Urinary bladder (tissue), 4 donors: ENCODE results near the gene BPIFB1. TPM values are rescaled to one million over a fixed set of nuclear protein-coding genes. Genes with fewer than 3 reads are reported as not detected.

Experiments used
- DNase-seq: peaks from one replicate; pipeline ENCODE4 v3.0.0-alpha.2; 2015; ENCODE audit errors: extremely low spot score
- H3K27ac ChIP-seq: one replicate; pipeline ENCODE4 v1.5.1; 2013; ENCODE audit warnings: low read depth, mild to moderate bottlenecking, moderate library complexity
- H3K36me3 ChIP-seq: one replicate; pipeline ENCODE4 v1.6.1; 2013; ENCODE audit warnings: mild to moderate bottlenecking, moderate library complexity; ENCODE audit not compliant: insufficient read depth
- H3K4me1 ChIP-seq: one replicate; pipeline ENCODE4 v1.6.1; 2013; ENCODE audit warnings: mild to moderate bottlenecking, moderate library complexity; ENCODE audit not compliant: insufficient read depth
- H3K4me3 ChIP-seq: one replicate; pipeline ENCODE4 v1.5.1; 2013; ENCODE audit warnings: low read depth, low read length
- WGBS: extraction: QIAGEN DNeasy Blood & Tissue Kit; methylation state at CpG from one replicate; pipeline ENCODE4 v1.1.7; 2013; 5-methylcytosine and 5-hydroxymethylcytosine counted together
- polyA plus RNA-seq: library from polyadenylated mRNA; stranded (reverse); fragments of 200-250 nt; gene quantifications from one replicate; pipeline ENCODE4 v1.2.3, GENCODE V29; 2013
- total RNA-seq: library from RNA; depleted of rRNA; stranded (reverse); fragments of >200 nt; gene quantifications from one replicate; pipeline ENCODE4 v1.2.3, GENCODE V29; 2014
- donor health status: healthy with polysubstance abuse.
- donor health status: healthy.

BPIFB1 gene, protein sequence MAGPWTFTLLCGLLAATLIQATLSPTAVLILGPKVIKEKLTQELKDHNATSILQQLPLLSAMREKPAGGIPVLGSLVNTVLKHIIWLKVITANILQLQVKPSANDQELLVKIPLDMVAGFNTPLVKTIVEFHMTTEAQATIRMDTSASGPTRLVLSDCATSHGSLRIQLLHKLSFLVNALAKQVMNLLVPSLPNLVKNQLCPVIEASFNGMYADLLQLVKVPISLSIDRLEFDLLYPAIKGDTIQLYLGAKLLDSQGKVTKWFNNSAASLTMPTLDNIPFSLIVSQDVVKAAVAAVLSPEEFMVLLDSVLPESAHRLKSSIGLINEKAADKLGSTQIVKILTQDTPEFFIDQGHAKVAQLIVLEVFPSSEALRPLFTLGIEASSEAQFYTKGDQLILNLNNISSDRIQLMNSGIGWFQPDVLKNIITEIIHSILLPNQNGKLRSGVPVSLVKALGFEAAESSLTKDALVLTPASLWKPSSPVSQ
- total RNA-seq = not detected
- not detected for polyA plus RNA-seq

DNA sequence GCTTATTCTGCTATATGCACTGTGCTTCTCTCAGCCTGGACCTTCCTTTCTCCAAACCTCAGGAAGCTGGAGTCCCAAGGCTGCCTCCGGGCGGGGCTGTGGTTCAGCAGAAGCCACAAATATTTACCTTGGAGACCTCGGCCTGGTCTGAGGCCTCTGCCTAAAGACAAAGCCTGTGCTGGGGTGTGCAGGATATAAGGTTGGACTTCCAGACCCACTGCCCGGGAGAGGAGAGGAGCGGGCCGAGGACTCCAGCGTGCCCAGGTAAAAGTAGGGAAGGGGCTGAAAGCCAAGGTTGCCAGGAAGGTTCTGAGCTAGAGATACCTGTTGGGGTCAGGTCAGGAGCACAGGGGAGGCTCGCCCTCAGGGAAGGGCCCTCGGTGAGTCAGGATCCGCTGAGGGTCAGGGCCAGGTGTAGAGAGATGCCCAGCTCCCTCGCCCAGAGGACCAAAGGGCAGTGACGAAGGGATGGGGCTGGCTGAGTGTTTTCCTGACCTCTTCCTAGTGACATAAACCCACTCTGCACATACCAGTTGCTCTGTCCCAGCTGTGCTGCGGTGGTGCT is at the start of gene BPIFB1:
TSS of gene BPIFB1 (plus strand) at position 224 of the 565 bp plus-strand sequence. CDS start 2,860 bp downstream, outside the sequence.
- no peak for DNase-seq
- H3K4me3 ChIP-seq = no peak within 1 kb of the TSS
- no peaks in the 10 kb centered on the region for H3K4me1 ChIP-seq
- H3K27ac ChIP-seq = no peak within 1 kb of the TSS
- 83% methylated on average over 13 of the region's 13 CpGs for WGBS
- H3K36me3 ChIP-seq = no peaks in the 10 kb centered on the region

- WGBS = 85% methylated on average over 2 of the region's 2 CpGs
- H3K36me3 ChIP-seq = no peaks in the 10 kb centered on the region
- no peak overlapping the region for H3K4me3 ChIP-seq
- no peak overlapping the region for H3K27ac ChIP-seq
- H3K4me1 ChIP-seq = no peaks in the 10 kb centered on the region
- DNase-seq = no peak
Observed at GRCh38 chr20:33234050-33234449, 49.0 kb upstream of the BPIFB1 start.

- Histone ChIP-seq H3K4me3 (no peak within 1 kb of the TSS), H3K36me3 (no peaks in the 10 kb centered on the region), H3K27ac (no peak within 1 kb of the TSS), H3K4me1 (no peaks in the 10 kb centered on the region)
- 62% methylated on average over 5 of the region's 5 CpGs for WGBS
- no peak for DNase-seq
Observed at GRCh38 chr20:33235696-33236095, 47.3 kb upstream of the BPIFB1 start, which contains the start of gene BPIFA1. Gene BPIFA1 (plus strand): TSS chr20:33235996. CDS start chr20:33237712, 1,716 bp downstream.

- H3K27ac ChIP-seq = no peak overlapping the region
- 73% methylated on average over 1 of the region's 1 CpG for WGBS
- H3K36me3 ChIP-seq = no peaks in the 10 kb centered on the region
- DNase-seq = no peak
- no peaks in the 10 kb centered on the region for H3K4me1 ChIP-seq
- H3K4me3 ChIP-seq = no peak overlapping the region
Observed at GRCh38 chr20:33236351-33236750, 46.7 kb upstream of the BPIFB1 start.

- WGBS = 73% methylated on average over 6 of the region's 6 CpGs
- DNase-seq = no peak
- Histone ChIP-seq H3K4me3 (no peak overlapping the region), H3K36me3 (no peaks in the 10 kb centered on the region), H3K27ac (no peak overlapping the region), H3K4me1 (no peaks in the 10 kb centered on the region)
Observed at GRCh38 chr20:33237989-33238388, 45.0 kb upstream of the BPIFB1 start.

GRCh38 chr20:33239418-33239817 is 43.6 kb upstream of the BPIFB1 start:
- Histone ChIP-seq H3K36me3 (no peaks in the 10 kb centered on the region), H3K27ac (no peak overlapping the region), H3K4me3 (no peak overlapping the region), H3K4me1 (no peaks in the 10 kb centered on the region)
- no peak for DNase-seq
- 52% methylated on average over 1 of the region's 1 CpG for WGBS

- DNase-seq = no peak
- no peaks in the 10 kb centered on the region for H3K36me3 ChIP-seq
- H3K4me3 ChIP-seq = no peak overlapping the region
- 70% methylated on average over 4 of the region's 4 CpGs for WGBS
- H3K4me1 ChIP-seq = no peaks in the 10 kb centered on the region
- H3K27ac ChIP-seq = no peak overlapping the region
Observed at GRCh38 chr20:33239979-33240736, 42.9 kb upstream of the BPIFB1 start.

GRCh38 chr20:33240923-33241322 is 42.1 kb upstream of the BPIFB1 start:
- no peak overlapping the region for H3K4me3 ChIP-seq
- no peak for DNase-seq
- no peaks in the 10 kb centered on the region for H3K4me1 ChIP-seq
- no peaks in the 10 kb centered on the region for H3K36me3 ChIP-seq
- no peak overlapping the region for H3K27ac ChIP-seq
- WGBS = 75% methylated on average over 5 of the region's 5 CpGs

- WGBS = 51% methylated on average over 7 of the region's 7 CpGs
- Histone ChIP-seq H3K36me3 (no peaks in the 10 kb centered on the region), H3K4me1 (no peaks in the 10 kb centered on the region), H3K27ac (no peak overlapping the region), H3K4me3 (no peak overlapping the region)
- DNase-seq = no peak
Observed at GRCh38 chr20:33242319-33243100, 40.5 kb upstream of the BPIFB1 start.

- no peaks in the 10 kb centered on the region for H3K4me1 ChIP-seq
- no peak overlapping the region for H3K4me3 ChIP-seq
- no peaks in the 10 kb centered on the region for H3K36me3 ChIP-seq
- H3K27ac ChIP-seq = no peak overlapping the region
- 72% methylated on average over 3 of the region's 3 CpGs for WGBS
- DNase-seq = no peak
Observed at GRCh38 chr20:33246077-33246476, 36.9 kb upstream of the BPIFB1 start.

- WGBS = 85% methylated on average over 1 of the region's 1 CpG
- H3K4me1 ChIP-seq = no peaks in the 10 kb centered on the region
- no peak for DNase-seq
- H3K27ac ChIP-seq = no peak overlapping the region
- H3K36me3 ChIP-seq = no peaks in the 10 kb centered on the region
- no peak overlapping the region for H3K4me3 ChIP-seq
Observed at GRCh38 chr20:33249456-33249855, 33.6 kb upstream of the BPIFB1 start.

DNA sequence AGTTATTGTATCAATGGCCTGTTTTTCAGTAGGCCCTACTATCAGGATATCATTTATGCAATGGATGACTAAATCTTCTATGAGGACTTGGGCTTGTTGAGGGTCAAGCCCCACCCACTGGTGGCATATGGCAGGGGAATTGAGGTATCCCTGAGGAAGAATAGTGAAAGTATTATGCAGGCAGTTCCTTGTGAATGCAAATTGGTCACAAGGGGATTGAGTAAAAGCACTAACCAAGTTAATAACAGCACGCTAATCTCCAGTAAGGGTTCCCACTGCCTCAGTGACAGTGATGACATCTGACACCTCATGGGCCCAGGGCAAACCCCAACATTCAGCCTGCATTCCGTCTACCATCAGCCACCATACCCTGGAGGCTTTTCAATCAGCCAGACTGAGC is 32.3 kb upstream of the BPIFB1 start:
- WGBS = 41% methylated on average over 2 of the region's 2 CpGs
- no peak for DNase-seq

DNA sequence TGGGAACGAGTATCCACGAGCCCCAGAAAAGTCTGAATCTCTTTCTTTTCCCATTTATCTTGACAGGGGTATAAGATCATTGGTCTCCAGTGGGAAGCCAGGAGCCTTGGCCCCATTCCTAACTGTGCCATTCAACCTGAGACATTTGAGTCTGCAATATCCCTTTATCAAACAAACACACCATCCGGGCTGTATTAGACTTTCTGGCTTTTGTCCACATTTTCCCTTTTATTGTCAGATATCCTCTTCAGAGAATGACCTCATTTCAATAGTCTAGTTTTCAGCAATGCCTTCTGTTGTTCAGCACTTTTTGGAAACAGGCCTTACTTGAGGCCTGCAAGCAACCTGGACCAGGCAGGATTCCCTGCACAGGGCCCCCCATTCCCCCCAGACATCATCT is 31.5 kb upstream of the BPIFB1 start:
- DNase-seq = no peak
- 49% methylated on average over 3 of the region's 3 CpGs for WGBS
- H3K27ac ChIP-seq = no peak overlapping the region

More for the DNA sequence above, 32.3 kb upstream of the BPIFB1 start:
- Histone ChIP-seq H3K27ac (no peak overlapping the region), H3K4me3 (no peak overlapping the region), H3K36me3 (no peaks in the 10 kb centered on the region), H3K4me1 (no peaks in the 10 kb centered on the region)

More for the DNA sequence above, 31.5 kb upstream of the BPIFB1 start:
- Histone ChIP-seq H3K4me1 (no peaks in the 10 kb centered on the region), H3K4me3 (no peak overlapping the region), H3K36me3 (no peaks in the 10 kb centered on the region)
